Ishikawa (cell line): ENCODE measurements around the gene PRXL2B.

ENCODE experiments used
- CEBPB ChIP-seq: IDR thresholded peaks from 2 replicates; pipeline ENCODE4 v1.6.1; 2012
- CREB1 ChIP-seq: IDR thresholded peaks from 2 replicates; pipeline ENCODE4 v1.6.1; 2012; ENCODE audit warnings: low read depth
- EGR1 ChIP-seq: IDR thresholded peaks from 2 replicates; pipeline ENCODE4 v1.6.1; 2012
- EP300 ChIP-seq: IDR thresholded peaks from 2 replicates; pipeline ENCODE4 v1.6.1; 2012; ENCODE audit warnings: borderline replicate concordance
- FOXM1 ChIP-seq: IDR thresholded peaks from 2 replicates; pipeline ENCODE4 v1.6.1; 2012; ENCODE audit warnings: low read depth, borderline replicate concordance
- NFIC ChIP-seq: IDR thresholded peaks from 2 replicates; pipeline ENCODE4 v1.6.1; 2012
- RAD21 ChIP-seq: IDR thresholded peaks from 2 replicates; pipeline ENCODE4 v1.6.1; 2012; ENCODE audit warnings: low read depth
- TAF1 ChIP-seq: IDR thresholded peaks from 2 replicates; pipeline ENCODE4 v1.6.1; 2012; ENCODE audit warnings: low read depth, mild to moderate bottlenecking
- TCF12 ChIP-seq: IDR thresholded peaks from 2 replicates; pipeline ENCODE4 v1.6.1; 2012; ENCODE audit warnings: low read depth
- TEAD4 ChIP-seq: IDR thresholded peaks from 2 replicates; pipeline ENCODE4 v1.6.1; 2012
- USF1 ChIP-seq: IDR thresholded peaks from 2 replicates; pipeline ENCODE4 v1.6.1; 2012
- YY1 ChIP-seq: IDR thresholded peaks from 2 replicates; pipeline ENCODE4 v1.6.1; 2012; ENCODE audit warnings: low read depth
- ZBTB7A ChIP-seq: IDR thresholded peaks from 2 replicates; pipeline ENCODE4 v1.6.1; 2012; ENCODE audit warnings: low read depth
- TF ChIP-seq, protein P1 (sequence below): IDR thresholded peaks from 2 replicates; pipeline ENCODE4 v1.6.1; 2012; ENCODE audit warnings: low read depth, mild to moderate bottlenecking
- TF ChIP-seq, protein P2 (sequence below): IDR thresholded peaks from 2 replicates; pipeline ENCODE4 v1.6.1; 2012

PRXL2B gene

GRCh38 chr1:2591233-2591580 lies 4.6 kb downstream of the PRXL2B start:
- TF ChIP-seq NFIC (no peak), RAD21 (no peak), FOXM1 (no peak), EGR1 (no peak), USF1 (no peak), TEAD4 (no peak), TAF1 (no peak), EP300 (no peak), CREB1 (no peak), TCF12 (no peak), ZBTB7A (no peak), YY1 (no peak), CEBPB (no peak)
- TF ChIP-seq, protein P1, sequence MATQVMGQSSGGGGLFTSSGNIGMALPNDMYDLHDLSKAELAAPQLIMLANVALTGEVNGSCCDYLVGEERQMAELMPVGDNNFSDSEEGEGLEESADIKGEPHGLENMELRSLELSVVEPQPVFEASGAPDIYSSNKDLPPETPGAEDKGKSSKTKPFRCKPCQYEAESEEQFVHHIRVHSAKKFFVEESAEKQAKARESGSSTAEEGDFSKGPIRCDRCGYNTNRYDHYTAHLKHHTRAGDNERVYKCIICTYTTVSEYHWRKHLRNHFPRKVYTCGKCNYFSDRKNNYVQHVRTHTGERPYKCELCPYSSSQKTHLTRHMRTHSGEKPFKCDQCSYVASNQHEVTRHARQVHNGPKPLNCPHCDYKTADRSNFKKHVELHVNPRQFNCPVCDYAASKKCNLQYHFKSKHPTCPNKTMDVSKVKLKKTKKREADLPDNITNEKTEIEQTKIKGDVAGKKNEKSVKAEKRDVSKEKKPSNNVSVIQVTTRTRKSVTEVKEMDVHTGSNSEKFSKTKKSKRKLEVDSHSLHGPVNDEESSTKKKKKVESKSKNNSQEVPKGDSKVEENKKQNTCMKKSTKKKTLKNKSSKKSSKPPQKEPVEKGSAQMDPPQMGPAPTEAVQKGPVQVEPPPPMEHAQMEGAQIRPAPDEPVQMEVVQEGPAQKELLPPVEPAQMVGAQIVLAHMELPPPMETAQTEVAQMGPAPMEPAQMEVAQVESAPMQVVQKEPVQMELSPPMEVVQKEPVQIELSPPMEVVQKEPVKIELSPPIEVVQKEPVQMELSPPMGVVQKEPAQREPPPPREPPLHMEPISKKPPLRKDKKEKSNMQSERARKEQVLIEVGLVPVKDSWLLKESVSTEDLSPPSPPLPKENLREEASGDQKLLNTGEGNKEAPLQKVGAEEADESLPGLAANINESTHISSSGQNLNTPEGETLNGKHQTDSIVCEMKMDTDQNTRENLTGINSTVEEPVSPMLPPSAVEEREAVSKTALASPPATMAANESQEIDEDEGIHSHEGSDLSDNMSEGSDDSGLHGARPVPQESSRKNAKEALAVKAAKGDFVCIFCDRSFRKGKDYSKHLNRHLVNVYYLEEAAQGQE = no peak
- TF ChIP-seq, protein P2, sequence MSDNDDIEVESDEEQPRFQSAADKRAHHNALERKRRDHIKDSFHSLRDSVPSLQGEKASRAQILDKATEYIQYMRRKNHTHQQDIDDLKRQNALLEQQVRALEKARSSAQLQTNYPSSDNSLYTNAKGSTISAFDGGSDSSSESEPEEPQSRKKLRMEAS = no peak

DNA sequence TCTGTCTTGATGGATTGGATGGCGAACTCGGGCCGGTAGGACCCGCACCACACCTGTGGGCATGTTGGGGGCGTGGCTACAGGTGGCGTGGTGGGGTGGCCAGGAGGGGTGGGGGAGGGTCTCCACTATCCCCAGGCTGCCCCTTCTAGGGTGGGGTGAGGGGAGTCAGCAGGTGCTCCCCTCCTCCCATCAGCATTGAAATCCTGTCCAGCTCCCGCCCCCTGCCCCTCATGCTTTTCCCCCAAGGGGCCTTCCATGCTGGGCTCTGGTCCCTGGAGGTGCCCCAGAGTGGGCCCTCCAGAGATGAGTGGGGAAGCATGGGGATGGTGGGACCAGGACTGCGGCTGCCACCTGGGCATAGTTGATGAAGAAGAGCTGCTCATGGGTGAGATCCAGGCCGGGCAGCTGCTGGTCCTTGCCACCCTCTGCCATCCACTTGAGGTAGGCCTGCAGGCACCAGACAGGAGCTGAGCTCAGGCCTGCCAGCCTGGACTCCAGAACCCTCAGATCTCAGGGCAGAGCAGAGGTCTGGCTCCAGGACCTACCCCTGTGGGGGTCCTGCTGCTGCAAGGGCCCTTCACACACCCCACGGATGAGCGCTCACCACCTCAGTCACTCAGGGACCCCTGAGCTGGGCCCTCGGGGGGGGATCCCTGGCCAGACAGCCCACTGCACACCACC lies 5.1 kb downstream of the PRXL2B start:
- TF ChIP-seq USF1 = no peak

- no peak for TF ChIP-seq FOXM1
- TF ChIP-seq YY1 = no peak
- no peak for TF ChIP-seq TAF1
- no peak for TF ChIP-seq ZBTB7A
- TF ChIP-seq EGR1 = no peak
- TF ChIP-seq CREB1 = no peak
- TF ChIP-seq TEAD4 = no peak
These were observed 6.1 kb downstream of the PRXL2B start for GRCh38 chr1:2592672-2593071.

DNA sequence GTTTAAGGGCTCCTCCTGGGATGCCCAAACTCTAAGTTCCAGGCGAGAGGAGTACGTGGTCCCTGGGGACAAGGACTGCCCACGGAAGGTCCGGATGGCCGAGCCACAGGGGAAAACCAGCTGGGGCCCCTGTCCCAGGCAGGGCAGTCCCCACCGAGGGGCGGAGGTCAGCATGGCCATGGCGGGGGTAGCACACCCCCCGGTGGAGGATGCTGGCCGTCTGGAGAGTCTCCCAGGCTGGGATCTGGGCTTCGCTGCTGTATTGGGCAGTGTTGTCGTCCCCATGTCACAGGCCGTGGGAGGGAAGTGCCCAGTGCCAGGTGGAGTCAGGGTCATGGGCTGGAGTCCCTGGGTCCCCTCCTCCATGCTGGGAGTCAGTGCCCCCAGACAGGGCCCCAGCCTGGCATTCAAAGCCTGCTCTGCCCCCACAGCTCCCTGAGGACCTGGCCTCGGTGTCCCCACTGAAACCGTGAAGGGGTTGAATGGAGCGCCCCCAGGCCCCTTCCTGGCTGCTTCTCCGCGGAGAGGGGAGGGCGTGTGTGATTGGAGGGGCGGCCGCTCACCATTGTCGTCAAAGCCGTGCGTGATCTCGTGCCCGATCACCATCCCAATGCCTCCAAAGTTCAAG lies 6.8 kb downstream of the PRXL2B start:
- TF ChIP-seq TAF1 (no peak), TEAD4 (no peak), ZBTB7A (no peak), TCF12 (no peak), NFIC (no peak), CEBPB (no peak), EP300 (no peak), CREB1 (no peak)
- TF ChIP-seq, protein P2 = no peak

GRCh38 chr1:2594001-2594640 lies 7.5 kb downstream of the PRXL2B start:
- TF ChIP-seq NFIC (peak; percentile 55; the same call in 1 of the 2 replicates), EP300 (no peak)

GRCh38 chr1:2594641-2595131 lies 8.1 kb downstream of the PRXL2B start:
- TF ChIP-seq USF1 = no peak
- TF ChIP-seq YY1 = no peak
- no peak for TF ChIP-seq TCF12
- no peak for TF ChIP-seq ZBTB7A
- no peak for TF ChIP-seq EGR1
- TF ChIP-seq NFIC = no peak
- TF ChIP-seq, protein P1 = no peak
- TF ChIP-seq TAF1 = no peak
- no peak for TF ChIP-seq CREB1
- TF ChIP-seq CEBPB = no peak
- TF ChIP-seq RAD21 = no peak
- TF ChIP-seq, protein P2 = no peak
